Measurements from ENCODE around the gene SHISA6. TPM values are rescaled to one million over a fixed set of nuclear protein-coding genes. Genes with fewer than 3 reads are reported as not detected.

Gene SHISA6
- total RNA-seq, 1 donor from 2014 or later, result not detected

DNA sequence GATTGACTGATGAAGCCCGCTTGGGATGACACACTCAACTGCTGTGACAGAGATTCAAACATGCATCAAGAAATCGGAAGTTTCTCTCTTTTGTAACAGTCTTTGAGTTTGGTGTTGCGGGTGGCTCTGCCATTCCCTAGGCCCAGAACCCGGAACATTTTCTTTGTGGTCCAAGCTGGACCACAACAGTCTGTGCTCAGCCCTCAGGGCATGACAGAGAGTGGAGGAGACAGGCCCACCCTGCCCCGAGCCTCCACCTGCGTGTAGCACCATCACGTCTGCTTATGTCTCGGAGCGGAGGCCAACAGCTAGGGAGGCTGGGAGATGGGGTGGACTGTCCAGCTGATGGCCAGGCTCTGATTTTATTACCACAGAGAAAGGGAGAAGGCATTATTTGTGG, 64.5 kb downstream of the SHISA6 start:
- Mint-ChIP-seq H3K36me3 (ENCODE audit: low read depth, unreplicated experiment) (no peaks in the 10 kb centered on the region), H3K27me3 (ENCODE audit: low read depth, unreplicated experiment) (no peaks in the 10 kb centered on the region), H3K4me1 (ENCODE audit: low read depth, unreplicated experiment) (no peaks in the 10 kb centered on the region), H3K27ac (ENCODE audit: unreplicated experiment) (no peak overlapping the region), H3K9me3 (ENCODE audit: unreplicated experiment) (peaks cover 16% of the 10 kb centered on the region), H3K4me3 (ENCODE audit: unreplicated experiment) (no peak overlapping the region)
- H3K36me3 ChIP-seq (ENCODE audit: insufficient read depth, low read length), result no peaks in the 10 kb centered on the region
- H3K4me2 ChIP-seq (ENCODE audit: low read length), result no peak overlapping the region
- H3K27ac ChIP-seq (ENCODE audit: low read depth, low read length), result no peak overlapping the region
- FAIRE-seq (no peak), DNase-seq (ENCODE audit: low read depth) (no peak)
- no peaks in the 10 kb centered on the region for H3K79me2 ChIP-seq (ENCODE audit: insufficient read depth, low read length)
- H4K20me1 ChIP-seq (ENCODE audit: insufficient read depth, low read length), result no peaks in the 10 kb centered on the region
- no peaks in the 10 kb centered on the region for H3K4me1 ChIP-seq (ENCODE audit: insufficient read depth, low read length)
- no peak overlapping the region for H2AFZ ChIP-seq (ENCODE audit: low read depth, low read length)
- no peak overlapping the region for H3K4me3 ChIP-seq (ENCODE audit: insufficient read depth, low read depth, low read length)
- TF ChIP-seq, protein P1, sequence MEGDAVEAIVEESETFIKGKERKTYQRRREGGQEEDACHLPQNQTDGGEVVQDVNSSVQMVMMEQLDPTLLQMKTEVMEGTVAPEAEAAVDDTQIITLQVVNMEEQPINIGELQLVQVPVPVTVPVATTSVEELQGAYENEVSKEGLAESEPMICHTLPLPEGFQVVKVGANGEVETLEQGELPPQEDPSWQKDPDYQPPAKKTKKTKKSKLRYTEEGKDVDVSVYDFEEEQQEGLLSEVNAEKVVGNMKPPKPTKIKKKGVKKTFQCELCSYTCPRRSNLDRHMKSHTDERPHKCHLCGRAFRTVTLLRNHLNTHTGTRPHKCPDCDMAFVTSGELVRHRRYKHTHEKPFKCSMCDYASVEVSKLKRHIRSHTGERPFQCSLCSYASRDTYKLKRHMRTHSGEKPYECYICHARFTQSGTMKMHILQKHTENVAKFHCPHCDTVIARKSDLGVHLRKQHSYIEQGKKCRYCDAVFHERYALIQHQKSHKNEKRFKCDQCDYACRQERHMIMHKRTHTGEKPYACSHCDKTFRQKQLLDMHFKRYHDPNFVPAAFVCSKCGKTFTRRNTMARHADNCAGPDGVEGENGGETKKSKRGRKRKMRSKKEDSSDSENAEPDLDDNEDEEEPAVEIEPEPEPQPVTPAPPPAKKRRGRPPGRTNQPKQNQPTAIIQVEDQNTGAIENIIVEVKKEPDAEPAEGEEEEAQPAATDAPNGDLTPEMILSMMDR (IDR thresholded peaks at IDR 0.05; ENCODE audit: insufficient read depth, low read depth, low read length), result no peak
- no peak for TF ChIP-seq EZH2 (IDR thresholded peaks at IDR 0.05; ENCODE audit: insufficient read depth, low read length)
- no peaks in the 10 kb centered on the region for H3K27me3 ChIP-seq (ENCODE audit: insufficient read depth, low read length)
- no peak overlapping the region for H3K9ac ChIP-seq (ENCODE audit: low read length)
- H3K9me3 ChIP-seq (ENCODE audit: insufficient read depth, low read depth, low read length), result peaks cover 10% of the 10 kb centered on the region

DNA sequence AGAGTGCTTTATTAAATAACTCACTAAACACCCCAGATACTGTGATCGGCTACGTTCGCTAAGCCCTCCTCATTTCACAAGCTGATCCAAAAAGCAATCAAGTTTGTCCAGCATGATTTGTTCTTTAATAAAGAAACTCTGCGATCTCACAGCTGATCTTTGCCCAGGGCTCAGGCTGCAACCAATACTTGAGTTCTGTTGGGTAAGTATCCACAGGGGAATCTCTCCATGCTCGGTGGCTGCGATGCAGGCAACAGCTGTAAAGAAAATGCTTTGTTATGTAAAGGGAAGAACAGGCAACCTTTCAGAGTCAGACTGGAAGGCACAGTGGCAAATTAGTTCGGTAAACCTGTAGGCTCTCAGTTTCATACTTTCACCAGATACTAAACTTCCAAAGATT, 67.5 kb downstream of the SHISA6 start:
- no peaks in the 10 kb centered on the region for H3K79me2 ChIP-seq (ENCODE audit: insufficient read depth, low read length)
- no peaks in the 10 kb centered on the region for H3K27me3 ChIP-seq (ENCODE audit: insufficient read depth, low read length)
- no peak overlapping the region for H2AFZ ChIP-seq (ENCODE audit: low read depth, low read length)
- Mint-ChIP-seq H3K27ac (ENCODE audit: unreplicated experiment) (no peak overlapping the region), H3K4me1 (ENCODE audit: low read depth, unreplicated experiment) (no peaks in the 10 kb centered on the region), H3K4me3 (ENCODE audit: unreplicated experiment) (no peak overlapping the region), H3K36me3 (ENCODE audit: low read depth, unreplicated experiment) (no peaks in the 10 kb centered on the region), H3K27me3 (ENCODE audit: low read depth, unreplicated experiment) (no peaks in the 10 kb centered on the region), H3K9me3 (ENCODE audit: unreplicated experiment) (peaks cover 16% of the 10 kb centered on the region)
- no peak overlapping the region for H3K9ac ChIP-seq (ENCODE audit: low read length)
- peaks cover 4% of the 10 kb centered on the region for H3K9me3 ChIP-seq (ENCODE audit: insufficient read depth, low read depth, low read length)
- no peaks in the 10 kb centered on the region for H3K4me1 ChIP-seq (ENCODE audit: insufficient read depth, low read length)
- no peaks in the 10 kb centered on the region for H3K36me3 ChIP-seq (ENCODE audit: insufficient read depth, low read length)
- FAIRE-seq (no peak), DNase-seq (ENCODE audit: low read depth) (no peak)
- H3K4me2 ChIP-seq (ENCODE audit: low read length), result no peak overlapping the region
- H3K4me3 ChIP-seq (ENCODE audit: insufficient read depth, low read depth, low read length), result no peak overlapping the region
- H3K27ac ChIP-seq (ENCODE audit: low read depth, low read length), result no peak overlapping the region
- TF ChIP-seq, protein P1 (IDR thresholded peaks at IDR 0.05; ENCODE audit: insufficient read depth, low read depth, low read length), result no peak
- TF ChIP-seq EZH2 (IDR thresholded peaks at IDR 0.05; ENCODE audit: insufficient read depth, low read length), result no peak
- no peaks in the 10 kb centered on the region for H4K20me1 ChIP-seq (ENCODE audit: insufficient read depth, low read length)

DNA sequence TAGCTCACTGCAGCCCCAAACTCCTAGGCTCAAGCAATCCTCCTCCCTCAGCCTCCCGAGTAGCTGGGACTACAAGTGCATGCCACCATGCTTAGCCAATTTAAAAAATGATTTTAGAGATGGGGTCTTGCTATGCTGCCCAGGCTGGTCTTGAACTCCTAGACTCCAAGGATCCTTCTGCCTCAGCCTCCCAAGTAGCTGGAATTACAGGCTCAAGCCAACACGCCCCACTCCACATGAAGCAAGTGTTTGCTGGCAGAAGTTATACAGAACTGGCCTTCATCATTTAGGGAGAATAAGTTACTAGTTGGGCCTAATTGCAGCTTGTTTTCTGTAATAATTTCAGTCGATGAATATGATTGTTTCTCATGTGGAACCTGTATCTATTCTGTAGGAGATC, 68.0 kb downstream of the SHISA6 start:
- no peaks in the 10 kb centered on the region for H3K4me1 ChIP-seq (ENCODE audit: insufficient read depth, low read length)
- no peaks in the 10 kb centered on the region for H3K27me3 Mint-ChIP-seq (ENCODE audit: low read depth, unreplicated experiment)
- FAIRE-seq (no peak), DNase-seq (ENCODE audit: low read depth) (no peak)
- H3K9me3 ChIP-seq (ENCODE audit: insufficient read depth, low read depth, low read length), result peaks cover 4% of the 10 kb centered on the region
- no peak overlapping the region for H3K27ac Mint-ChIP-seq (ENCODE audit: unreplicated experiment)
- TF ChIP-seq EZH2 (IDR thresholded peaks at IDR 0.05; ENCODE audit: insufficient read depth, low read length), result no peak
- TF ChIP-seq, protein P1 (IDR thresholded peaks at IDR 0.05; ENCODE audit: insufficient read depth, low read depth, low read length), result no peak
- no peak overlapping the region for H3K4me2 ChIP-seq (ENCODE audit: low read length)
- H2AFZ ChIP-seq (ENCODE audit: low read depth, low read length), result no peak overlapping the region
- H3K4me1 Mint-ChIP-seq (ENCODE audit: low read depth, unreplicated experiment), result no peaks in the 10 kb centered on the region
- no peaks in the 10 kb centered on the region for H3K27me3 ChIP-seq (ENCODE audit: insufficient read depth, low read length)
- H4K20me1 ChIP-seq (ENCODE audit: insufficient read depth, low read length), result no peaks in the 10 kb centered on the region
- no peak overlapping the region for H3K4me3 ChIP-seq (ENCODE audit: insufficient read depth, low read depth, low read length)
- no peak overlapping the region for H3K9ac ChIP-seq (ENCODE audit: low read length)
- H3K9me3 Mint-ChIP-seq (ENCODE audit: unreplicated experiment), result peaks cover 15% of the 10 kb centered on the region
- no peak overlapping the region for H3K4me3 Mint-ChIP-seq (ENCODE audit: unreplicated experiment)
- H3K79me2 ChIP-seq (ENCODE audit: insufficient read depth, low read length), result no peaks in the 10 kb centered on the region
- H3K36me3 ChIP-seq (ENCODE audit: insufficient read depth, low read length), result no peaks in the 10 kb centered on the region
- no peaks in the 10 kb centered on the region for H3K36me3 Mint-ChIP-seq (ENCODE audit: low read depth, unreplicated experiment)
- H3K27ac ChIP-seq (ENCODE audit: low read depth, low read length), result no peak overlapping the region

Measured in astrocyte (in vitro differentiated cells and primary cell).